ENCODE data around the gene LYST. TPM values are rescaled to one million over a fixed set of nuclear protein-coding genes. Genes with fewer than 3 reads are reported as not detected.

LYST gene
- total RNA-seq, 4 donors from 2014 or later, result 22.9 to 44.4 (median 31.9) TPM

DNA sequence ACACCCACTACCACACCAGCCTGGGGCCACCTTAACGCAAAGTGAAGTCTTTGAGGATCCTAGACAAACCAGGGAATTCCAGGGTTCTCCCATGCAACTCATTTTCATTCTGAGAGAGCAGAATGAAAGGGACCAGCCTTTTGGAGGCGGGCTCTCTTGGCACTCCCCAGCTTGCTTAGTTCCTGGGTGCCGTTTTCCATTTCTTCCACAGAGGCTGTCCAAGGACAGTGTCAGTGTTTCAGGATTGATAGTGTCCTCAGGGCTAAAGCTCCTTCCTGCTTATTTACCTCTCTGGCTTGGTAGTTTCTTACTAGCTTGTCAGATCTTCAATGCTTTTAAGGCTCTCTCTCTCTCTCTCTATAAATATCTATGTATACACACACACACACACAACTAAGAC lies 187.1 kb downstream of the LYST start:
- intact Hi-C loops (cut with DNase I), result no loop called here
- H3K36me3 ChIP-seq, result peaks cover 31 to 70% (median 51%) of the 10 kb centered on the region in 4 donors
- no peak for DNase-seq (ENCODE audit: extremely low spot score)
- H3K9me3 ChIP-seq, result peaks cover 0 to 7% (median 0%) of the 10 kb centered on the region in 4 donors
- H3K27me3 ChIP-seq, result no peaks in the 10 kb centered on the region
- 92% methylated on average over 3 of the region's 3 CpGs for WGBS
- TF ChIP-seq EP300 (IDR thresholded peaks at IDR 0.05), result no peak
- TF ChIP-seq CTCF (IDR thresholded peaks at IDR 0.05), result no peak
- TF ChIP-seq POLR2A (IDR thresholded peaks at IDR 0.05; ENCODE audit: low read depth), result no peak
- TF ChIP-seq POLR2AphosphoS5 (IDR thresholded peaks at IDR 0.05), result no peak
- H3K4me3 ChIP-seq, result no peak overlapping the region
- H3K4me1 ChIP-seq, result no peaks in the 10 kb centered on the region
- H3K27ac ChIP-seq (replicated peaks in 1 of 4), result no peak overlapping the region

GRCh38 chr1:235679005-235679404 lies 187.7 kb downstream of the LYST start:
- TF ChIP-seq POLR2AphosphoS5 (IDR thresholded peaks at IDR 0.05) (no peak), CTCF (IDR thresholded peaks at IDR 0.05) (no peak), EP300 (IDR thresholded peaks at IDR 0.05) (no peak), POLR2A (IDR thresholded peaks at IDR 0.05; ENCODE audit: low read depth) (no peak)
- 91% methylated on average over 2 of the region's 2 CpGs for WGBS
- H3K4me3 ChIP-seq, result no peak overlapping the region
- peaks cover 0 to 7% (median 0%) of the 10 kb centered on the region in 4 donors for H3K9me3 ChIP-seq
- H3K4me1 ChIP-seq, result no peaks in the 10 kb centered on the region
- DNase-seq (ENCODE audit: extremely low spot score), result no peak
- H3K36me3 ChIP-seq, result peaks cover 30 to 70% (median 51%) of the 10 kb centered on the region in 4 donors
- H3K27ac ChIP-seq (replicated peaks in 1 of 4), result no peak overlapping the region
- H3K27me3 ChIP-seq, result no peaks in the 10 kb centered on the region
- intact Hi-C loops (cut with DNase I), result no loop called here

GRCh38 chr1:235675152-235675890 lies 191.4 kb downstream of the LYST start:
- H3K36me3 ChIP-seq, result peaks cover 38 to 76% (median 67%) of the 10 kb centered on the region in 4 donors
- no peak overlapping the region for H3K4me3 ChIP-seq
- H3K27me3 ChIP-seq, result no peaks in the 10 kb centered on the region
- H3K9me3 ChIP-seq, result peaks cover 0 to 23% (median 12%) of the 10 kb centered on the region in 4 donors
- DNase-seq (ENCODE audit: extremely low spot score), result no peak
- intact Hi-C loops (cut with DNase I), result no loop called here
- WGBS, result 96% methylated on average over 10 of the region's 10 CpGs
- TF ChIP-seq POLR2AphosphoS5 (IDR thresholded peaks at IDR 0.05) (no peak), POLR2A (IDR thresholded peaks at IDR 0.05; ENCODE audit: low read depth) (no peak)
- H3K27ac ChIP-seq (replicated peaks in 1 of 4), result no peak overlapping the region
- no peaks in the 10 kb centered on the region for H3K4me1 ChIP-seq

DNA sequence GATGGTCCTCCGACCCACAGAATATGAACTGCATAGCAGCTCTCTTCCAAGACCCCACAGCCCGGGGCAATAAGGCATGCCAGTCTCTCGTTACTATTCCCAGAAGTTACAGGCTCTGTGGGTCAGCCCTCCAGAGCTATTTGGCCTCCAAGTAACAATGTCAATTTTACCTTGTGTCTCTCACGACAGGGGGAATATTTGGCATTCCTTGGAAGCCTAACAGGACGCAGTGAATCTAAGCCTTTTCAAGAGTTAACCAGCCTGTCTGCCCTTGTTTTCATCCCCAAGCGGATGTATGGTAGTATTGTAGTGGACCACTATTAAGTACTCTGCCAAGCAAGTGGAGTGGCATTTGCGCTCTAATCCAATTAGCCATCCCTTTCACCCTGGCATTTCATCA lies 192.7 kb downstream of the LYST start:
- TF ChIP-seq CTCF (IDR thresholded peaks at IDR 0.05) (no peak), POLR2AphosphoS5 (IDR thresholded peaks at IDR 0.05) (no peak)
- Histone ChIP-seq H3K4me3 (no peak overlapping the region), H3K4me1 (no peaks in the 10 kb centered on the region), H3K27me3 (no peaks in the 10 kb centered on the region), H3K27ac (replicated peaks in 1 of 4) (no peak overlapping the region), H3K9me3 (peaks cover 0 to 34% (median 21%) of the 10 kb centered on the region in 4 donors), H3K36me3 (peaks cover 45 to 86% (median 79%) of the 10 kb centered on the region in 4 donors)
- WGBS, result 73% methylated on average over 7 of the region's 7 CpGs
- DNase-seq (ENCODE audit: extremely low spot score), result no peak
- intact Hi-C loops (cut with DNase I), result no loop called here

- Histone ChIP-seq H3K9me3 (peaks cover 0 to 34% (median 21%) of the 10 kb centered on the region in 4 donors), H3K36me3 (peaks cover 45 to 80% (median 73%) of the 10 kb centered on the region in 4 donors)
Measured at GRCh38 chr1:235671992-235672391, 194.7 kb downstream of the LYST start.

More at GRCh38 chr1:235671992-235672391, 194.7 kb downstream of the LYST start:
- TF ChIP-seq POLR2AphosphoS5 (IDR thresholded peaks at IDR 0.05) (no peak), EP300 (IDR thresholded peaks at IDR 0.05) (no peak), CTCF (IDR thresholded peaks at IDR 0.05) (no peak), POLR2A (IDR thresholded peaks at IDR 0.05; ENCODE audit: low read depth) (no peak)
- intact Hi-C loops (cut with DNase I), result no loop called here
- Histone ChIP-seq H3K27ac (replicated peaks in 1 of 4) (no peak overlapping the region), H3K27me3 (no peaks in the 10 kb centered on the region), H3K4me1 (no peaks in the 10 kb centered on the region), H3K4me3 (no peak overlapping the region)
- WGBS, result 98% methylated on average over 1 of the region's 1 CpG
- DNase-seq (ENCODE audit: extremely low spot score), result no peak
